C1 segment of cervical spinal cord (tissue), 14 donors: ENCODE data around the gene EPHA7.

ENCODE experiments used
- DNase-seq, 14 donors: peaks; one replicate each; lab custom pipeline; 2025; lab: John Stamatoyannopoulos, UW

EPHA7 gene

DNA sequence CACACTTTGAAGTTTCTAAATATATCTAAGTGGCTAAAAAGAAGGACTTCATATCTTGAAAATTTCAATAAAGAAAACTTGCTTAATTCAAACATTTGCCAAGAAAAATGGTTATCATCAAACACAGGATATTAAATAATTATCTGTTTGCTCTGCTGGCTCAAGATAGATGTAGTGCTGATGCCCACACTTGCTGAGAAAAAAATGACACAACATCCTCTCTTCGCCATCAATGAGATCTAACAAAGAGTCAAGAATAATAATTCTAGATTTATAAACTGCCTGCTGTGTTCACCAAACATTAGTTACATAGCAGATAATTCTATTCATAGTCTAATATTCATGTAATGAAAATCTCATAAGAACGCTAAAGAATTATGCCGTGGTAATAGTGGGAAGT lies 93.6 kb downstream of the EPHA7 start:
- no peak for DNase-seq

DNA sequence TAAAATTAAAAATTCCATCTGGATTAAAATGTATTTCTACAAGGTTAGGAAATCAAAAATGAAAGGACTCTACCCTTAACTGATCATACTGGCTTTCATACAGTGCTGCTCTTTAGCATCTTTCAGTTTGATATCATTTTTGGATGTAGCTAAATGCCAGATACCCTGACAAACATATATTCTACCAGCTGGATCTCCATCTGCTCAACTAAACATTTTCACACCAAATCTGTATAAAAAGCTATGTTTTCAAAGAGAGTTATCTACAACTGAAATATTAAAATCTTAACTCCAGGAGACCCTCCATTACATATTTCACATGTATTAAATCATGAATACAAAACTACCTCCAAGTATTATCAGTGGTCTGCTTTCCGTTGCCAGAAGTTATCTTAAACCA lies 95.7 kb downstream of the EPHA7 start:
- DNase-seq: peak in 1 of 14 donors; percentile 44

- DNase-seq: no peak
These were observed 96.7 kb downstream of the EPHA7 start for GRCh38 chr6:93322651-93323050.

GRCh38 chr6:93319304-93319703 lies 100.1 kb downstream of the EPHA7 start:
- no peak for DNase-seq

DNA sequence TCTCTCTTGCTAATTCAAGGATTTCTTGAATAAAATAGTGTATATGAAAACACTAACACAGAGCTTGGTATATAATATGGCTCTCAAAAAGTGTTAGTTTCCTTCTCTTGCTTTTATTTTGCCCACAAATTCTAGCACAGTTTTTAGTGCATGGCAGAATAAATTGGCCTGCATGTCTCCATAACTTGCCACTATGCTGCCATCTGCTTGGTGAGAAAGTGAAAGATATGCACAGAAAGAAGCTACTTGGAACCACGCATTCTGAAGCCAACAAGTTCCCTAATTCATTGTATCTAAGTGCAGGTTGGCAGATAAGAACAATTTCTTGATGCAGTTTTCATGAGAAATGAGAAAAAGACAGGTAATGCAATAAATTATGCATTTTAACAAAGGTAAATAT lies 101.2 kb downstream of the EPHA7 start:
- DNase-seq: peak in 1 of 14 donors; percentile 15

DNA sequence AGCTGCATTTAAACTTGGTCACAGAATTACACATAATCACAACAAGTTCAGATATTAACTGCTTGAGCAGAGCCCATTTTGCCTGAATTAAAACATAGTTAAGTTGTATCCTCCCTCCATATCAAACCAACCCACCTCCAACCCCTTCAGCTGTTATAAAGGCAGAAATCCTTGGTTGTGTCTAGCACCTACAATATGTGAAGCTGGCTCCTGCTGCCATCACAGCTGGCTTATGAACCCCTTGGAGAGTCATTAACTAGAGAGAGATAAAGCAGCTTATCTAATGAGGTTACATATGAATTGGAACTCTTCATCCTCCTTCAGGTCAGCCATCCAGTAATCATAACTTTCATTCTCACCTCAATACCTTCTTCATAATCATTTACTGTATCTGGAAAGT lies 101.8 kb downstream of the EPHA7 start:
- no peak for DNase-seq

GRCh38 chr6:93307505-93308409 lies 111.6 kb downstream of the EPHA7 start:
- DNase-seq: no peak

DNA sequence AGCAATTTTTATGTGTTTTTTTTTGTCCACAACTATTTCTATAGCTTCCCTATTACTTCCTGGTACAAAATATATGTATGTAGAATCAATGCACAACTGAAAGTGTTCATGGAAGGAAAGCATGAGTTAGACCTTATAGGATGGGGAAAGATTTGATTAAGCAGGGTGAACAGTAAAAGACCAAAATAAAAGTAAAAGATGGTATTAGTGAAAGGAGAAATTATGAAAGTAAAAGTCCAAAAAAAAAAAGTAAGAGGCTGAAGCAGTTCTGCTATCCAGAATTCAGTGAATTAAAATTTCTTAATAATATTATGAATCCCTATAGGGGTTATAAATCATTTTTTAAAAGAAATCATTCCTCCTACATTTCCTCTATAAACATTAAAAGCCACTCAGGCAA lies 114.3 kb downstream of the EPHA7 start:
- no peak for DNase-seq

DNA sequence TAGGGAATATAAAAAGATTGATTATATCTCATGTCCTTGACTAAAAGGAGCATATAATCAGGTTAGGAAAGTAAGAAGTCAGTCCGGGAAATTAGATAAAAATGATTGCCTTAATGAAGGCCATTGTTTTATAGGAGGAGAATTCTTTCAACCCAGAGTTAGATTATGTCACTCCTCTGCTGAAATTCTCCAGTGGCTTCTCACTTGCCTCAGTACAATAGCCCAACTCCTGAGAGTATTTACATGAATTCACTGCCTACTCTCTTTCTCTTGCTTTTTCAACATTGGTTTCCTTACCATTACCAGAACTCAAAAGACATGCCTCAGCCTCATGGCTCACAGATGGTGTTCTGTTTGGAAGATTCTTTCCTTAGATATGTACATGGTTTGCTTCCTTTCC lies 114.9 kb downstream of the EPHA7 start:
- no peak for DNase-seq

- DNase-seq: no peak
These were observed 118.7 kb downstream of the EPHA7 start for GRCh38 chr6:93300661-93301060.

DNA sequence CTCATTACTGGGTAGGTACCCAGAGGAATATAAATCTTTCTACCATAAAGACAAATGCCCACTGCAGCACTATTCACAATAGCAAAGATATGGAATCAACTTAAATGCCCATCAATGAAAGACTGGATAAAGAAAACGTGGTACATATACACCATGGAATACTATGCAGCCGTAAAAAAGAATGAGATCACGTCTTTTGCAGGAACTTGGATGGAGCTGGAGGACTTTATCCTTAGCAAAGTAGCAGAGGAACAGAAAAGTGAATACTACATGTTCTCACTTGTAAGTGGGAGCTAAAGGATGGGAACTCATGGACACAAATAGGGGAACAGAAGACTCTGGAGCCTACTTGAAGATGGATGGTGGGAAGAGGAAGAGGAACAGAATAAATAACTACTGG lies 119.7 kb downstream of the EPHA7 start:
- no peak for DNase-seq

GRCh38 chr6:93295631-93296030 lies 123.7 kb downstream of the EPHA7 start:
- no peak for DNase-seq

DNA sequence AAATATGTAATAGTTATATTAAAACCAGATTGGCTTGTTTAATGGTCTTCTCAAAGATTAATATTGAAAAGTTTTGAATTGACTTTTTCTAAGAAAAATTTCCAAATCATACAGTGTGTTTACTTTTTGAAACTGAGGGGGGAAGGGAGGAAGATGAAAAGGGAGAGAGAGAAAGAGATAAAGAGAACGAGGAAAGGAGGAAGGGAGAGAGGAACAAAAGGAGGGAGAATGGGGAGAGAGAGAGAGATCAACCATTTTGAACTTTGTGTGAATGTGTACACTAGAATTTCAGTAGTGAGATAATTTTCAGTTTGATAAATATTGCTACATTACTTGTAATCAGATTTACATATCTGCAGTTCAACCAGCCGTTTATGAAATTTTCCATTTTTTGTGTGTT lies 124.5 kb downstream of the EPHA7 start:
- DNase-seq: no peak

DNA sequence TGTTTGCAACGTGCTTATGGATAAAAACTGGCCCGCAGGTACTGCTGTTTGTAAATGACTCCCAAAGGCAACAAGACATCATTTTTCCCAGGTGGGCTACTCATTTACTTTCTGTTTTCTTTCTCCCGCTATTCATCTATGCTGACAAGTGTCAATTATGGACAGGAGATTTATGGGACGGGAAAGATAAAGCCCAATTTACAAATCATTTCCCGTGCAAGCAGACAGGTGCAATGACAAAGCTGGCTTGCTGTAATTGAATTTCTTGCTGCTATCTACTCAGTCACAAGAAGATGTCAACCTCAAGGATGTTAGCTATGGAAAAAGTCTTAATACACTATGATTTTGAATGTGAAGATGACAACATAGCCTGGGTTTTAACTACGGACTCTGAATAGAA lies 125.5 kb downstream of the EPHA7 start:
- no peak for DNase-seq

DNA sequence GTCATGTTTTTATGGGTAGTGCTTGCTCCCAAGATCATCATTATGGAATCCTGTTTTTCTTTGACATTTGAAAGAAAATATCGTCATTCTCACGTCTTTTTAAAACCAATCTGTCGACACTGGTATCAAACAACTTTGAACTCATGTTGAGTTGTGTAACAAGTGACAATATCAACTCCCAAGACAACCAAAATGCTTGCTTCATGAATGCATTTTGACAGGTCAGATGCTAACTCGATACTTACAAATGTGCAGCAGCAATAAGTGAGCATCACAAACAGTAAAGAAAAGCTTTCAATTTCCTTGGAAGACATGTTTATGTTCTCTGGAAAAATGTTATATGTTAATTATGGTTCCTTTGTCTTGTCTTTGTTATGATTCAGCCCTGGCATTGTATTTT lies 125.9 kb downstream of the EPHA7 start:
- DNase-seq: no peak

DNA sequence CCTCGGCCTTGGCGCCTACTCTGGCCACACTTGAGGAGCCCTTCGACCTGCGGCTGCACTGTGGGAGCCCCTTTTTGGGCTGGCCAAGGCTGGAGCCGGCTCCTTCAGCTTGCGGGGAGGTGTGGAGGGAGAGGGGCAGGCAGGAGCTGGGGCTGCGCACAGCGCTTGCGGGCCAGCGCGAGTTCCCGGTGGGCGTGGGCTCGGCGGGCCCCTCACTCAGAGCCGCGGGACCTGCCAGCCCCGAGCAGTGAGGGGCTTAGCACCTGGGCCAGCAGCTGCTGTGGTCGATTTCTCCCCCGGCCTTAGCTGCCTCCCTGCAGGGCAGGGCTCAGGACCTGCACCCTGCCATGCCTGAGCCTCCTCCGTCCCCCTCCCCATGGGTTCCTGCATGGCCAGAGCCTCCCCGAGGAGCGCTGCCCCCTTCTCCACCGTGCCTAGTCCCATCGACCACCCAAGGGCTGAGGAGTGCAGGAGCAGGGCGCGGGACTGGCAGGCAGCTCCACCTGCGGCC lies 136.8 kb downstream of the EPHA7 start:
- DNase-seq: no peak

GRCh38 chr6:93278241-93278640 lies 141.1 kb downstream of the EPHA7 start:
- no peak for DNase-seq

DNA sequence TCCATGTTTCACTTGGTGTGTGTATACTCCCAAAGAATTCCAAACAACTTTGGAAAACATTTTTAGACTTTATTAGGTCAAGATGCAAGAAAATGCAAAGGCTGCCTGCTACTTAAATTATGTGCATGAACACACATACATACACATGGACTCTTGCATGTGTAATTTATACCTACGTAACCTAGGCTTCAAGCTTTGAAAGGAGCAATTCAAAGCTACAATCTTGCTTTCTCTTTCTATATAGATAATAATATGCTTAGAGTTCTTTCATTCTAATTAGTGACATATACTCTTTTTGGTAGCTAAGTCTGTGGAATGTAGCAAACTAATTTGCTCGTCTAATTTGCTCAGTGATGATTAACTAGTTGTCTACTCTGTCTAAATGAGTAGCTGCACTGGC lies 146.5 kb downstream of the EPHA7 start:
- no peak for DNase-seq

GRCh38 chr6:93272211-93272610 lies 147.1 kb downstream of the EPHA7 start:
- DNase-seq: no peak

DNA sequence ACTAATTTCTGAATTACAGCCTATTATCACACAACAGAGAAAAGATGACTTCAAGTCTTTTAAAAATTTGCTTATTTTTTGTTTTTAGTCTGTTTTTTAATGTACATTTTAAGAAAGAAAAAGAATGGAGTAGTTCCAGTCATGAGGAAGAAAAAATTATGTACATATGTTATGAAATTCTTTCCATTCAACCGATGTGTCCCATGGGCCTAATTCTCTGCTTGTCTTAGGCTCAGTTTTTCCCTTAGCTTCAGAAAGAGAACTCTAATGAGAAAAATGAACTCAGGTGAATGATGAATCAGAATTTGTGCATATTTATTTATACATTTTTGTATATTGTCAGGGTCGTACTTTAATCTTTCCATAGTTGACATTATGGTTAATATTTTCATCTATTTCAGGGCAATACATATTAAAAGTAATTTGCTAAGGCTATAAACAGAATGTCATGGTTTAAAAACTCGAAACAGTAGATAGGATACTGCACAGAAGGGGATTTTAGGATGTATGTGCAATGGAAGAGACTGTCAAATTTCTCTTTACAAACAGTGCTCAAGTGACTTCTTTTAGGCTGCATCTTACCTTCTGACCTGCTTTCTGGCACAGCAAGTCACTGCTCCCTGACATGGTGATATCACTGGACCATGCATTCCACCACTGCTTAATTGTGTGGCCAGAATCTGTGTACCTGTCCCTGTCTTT lies 153.1 kb downstream of the EPHA7 start:
- no peak for DNase-seq

- DNase-seq: no peak
These were observed 158.5 kb downstream of the EPHA7 start for GRCh38 chr6:93260881-93261280.

- DNase-seq: no peak
These were observed 160.0 kb downstream of the EPHA7 start for GRCh38 chr6:93259332-93259731.

- DNase-seq: no peak
These were observed 166.4 kb downstream of the EPHA7 start for GRCh38 chr6:93252930-93253329.
